GM21528 (cell line): ENCODE results near the gene CAMK2G.

Experiments
- ATAC-seq: cut with Tn5 transposase; IDR thresholded peaks from one replicate; pipeline ENCODE4 v1.9.1; 2021; ENCODE audit warnings: mild to moderate bottlenecking, moderate library complexity; ENCODE audit not compliant: unreplicated experiment, low FRiP score

CAMK2G gene

DNA sequence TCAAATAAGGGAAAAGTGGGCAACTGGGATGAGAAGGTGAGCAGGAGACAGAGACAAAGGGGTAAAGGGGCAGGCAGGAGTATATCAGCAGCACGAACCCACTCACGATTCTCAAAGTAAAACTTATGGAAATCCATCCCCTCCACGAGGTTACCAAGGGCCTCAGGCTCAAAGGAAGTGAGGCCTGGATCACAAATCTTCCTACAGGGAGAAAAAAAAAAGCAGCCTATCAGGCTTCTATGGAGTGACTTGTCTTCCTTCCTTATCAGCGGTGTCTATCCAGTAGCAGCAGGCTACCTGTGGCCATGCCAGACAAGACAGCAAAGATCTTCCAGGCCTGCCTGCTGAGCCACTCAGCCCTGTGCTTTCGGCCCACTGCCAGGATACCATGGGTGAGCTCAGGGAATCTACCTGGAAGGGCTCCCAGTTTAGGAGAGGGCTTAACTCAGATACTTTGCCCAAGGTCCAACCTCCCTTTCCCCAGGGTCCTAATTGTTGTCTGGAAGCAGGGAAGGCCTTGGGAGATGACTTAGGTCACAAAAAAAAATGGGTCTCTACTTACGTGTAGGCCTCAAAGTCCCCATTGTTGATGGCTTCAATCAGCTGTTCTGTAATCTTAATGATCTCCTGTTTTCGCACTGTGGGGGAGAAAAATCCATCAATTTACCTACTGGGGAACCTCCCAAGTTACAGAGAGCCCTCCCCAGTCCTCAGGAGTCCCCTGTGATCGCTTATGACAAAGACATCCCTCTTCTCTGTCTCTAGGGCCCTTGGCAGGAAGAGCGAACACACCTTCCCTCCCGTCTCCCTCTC is 57.2 kb downstream of the CAMK2G start:
- ATAC-seq: no peak

GRCh38 chr10:73815719-73816030 is 58.7 kb downstream of the CAMK2G start:
- no peak for ATAC-seq

GRCh38 chr10:73814896-73815718 is 59.2 kb downstream of the CAMK2G start:
- ATAC-seq: no peak

DNA sequence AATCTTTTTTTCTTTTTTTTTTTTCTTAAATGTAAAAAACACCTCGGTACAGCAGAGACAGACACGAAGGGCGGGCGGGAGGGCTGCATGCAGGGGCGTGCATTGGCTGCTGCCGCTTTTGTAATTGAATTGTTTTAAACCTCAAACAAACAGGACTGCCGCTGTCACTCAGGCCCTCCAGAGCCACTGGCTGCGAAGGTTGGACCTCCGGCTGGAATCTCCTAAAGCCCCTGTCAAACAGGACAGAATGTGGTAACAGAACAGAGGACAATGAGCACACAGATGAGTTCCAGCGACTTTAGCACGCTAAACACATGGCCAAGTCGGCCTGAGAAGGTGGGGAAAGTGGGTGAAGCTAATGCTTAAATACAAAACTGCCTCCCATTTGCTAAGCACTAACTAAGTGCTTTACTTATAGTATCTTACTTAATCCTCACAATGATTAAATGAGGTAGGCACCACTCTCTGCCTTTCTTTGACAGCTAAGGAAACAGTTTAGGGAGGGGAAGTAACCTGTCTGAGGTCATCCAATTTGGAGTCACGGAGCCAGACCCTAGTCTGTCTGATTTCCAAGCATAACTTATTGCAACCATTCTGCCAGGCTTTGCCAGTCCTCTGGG is 60.0 kb downstream of the CAMK2G start:
- ATAC-seq: no peak

- ATAC-seq: no peak
Measured at GRCh38 chr10:73813333-73813732, 61.0 kb downstream of the CAMK2G start.

DNA sequence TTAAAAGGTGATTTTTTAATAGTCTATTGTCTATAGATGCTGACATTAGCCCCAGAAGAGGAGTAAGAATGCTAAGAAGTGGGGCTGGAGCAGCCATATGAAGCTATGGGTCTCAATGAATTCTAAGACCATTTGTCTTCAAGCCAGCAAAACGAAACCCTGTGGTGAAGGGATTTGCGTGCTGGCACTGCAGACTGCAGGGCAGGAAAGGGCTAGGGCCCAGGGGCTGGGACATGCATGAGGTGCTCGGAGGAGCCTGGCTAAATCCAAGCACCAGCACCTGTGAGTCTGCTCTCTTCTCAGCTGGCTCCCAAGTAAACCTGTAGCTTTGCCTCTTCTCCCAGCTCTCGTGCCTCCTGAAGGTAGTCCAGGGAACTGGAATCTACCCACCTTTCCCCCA is 61.7 kb downstream of the CAMK2G start:
- no peak for ATAC-seq

DNA sequence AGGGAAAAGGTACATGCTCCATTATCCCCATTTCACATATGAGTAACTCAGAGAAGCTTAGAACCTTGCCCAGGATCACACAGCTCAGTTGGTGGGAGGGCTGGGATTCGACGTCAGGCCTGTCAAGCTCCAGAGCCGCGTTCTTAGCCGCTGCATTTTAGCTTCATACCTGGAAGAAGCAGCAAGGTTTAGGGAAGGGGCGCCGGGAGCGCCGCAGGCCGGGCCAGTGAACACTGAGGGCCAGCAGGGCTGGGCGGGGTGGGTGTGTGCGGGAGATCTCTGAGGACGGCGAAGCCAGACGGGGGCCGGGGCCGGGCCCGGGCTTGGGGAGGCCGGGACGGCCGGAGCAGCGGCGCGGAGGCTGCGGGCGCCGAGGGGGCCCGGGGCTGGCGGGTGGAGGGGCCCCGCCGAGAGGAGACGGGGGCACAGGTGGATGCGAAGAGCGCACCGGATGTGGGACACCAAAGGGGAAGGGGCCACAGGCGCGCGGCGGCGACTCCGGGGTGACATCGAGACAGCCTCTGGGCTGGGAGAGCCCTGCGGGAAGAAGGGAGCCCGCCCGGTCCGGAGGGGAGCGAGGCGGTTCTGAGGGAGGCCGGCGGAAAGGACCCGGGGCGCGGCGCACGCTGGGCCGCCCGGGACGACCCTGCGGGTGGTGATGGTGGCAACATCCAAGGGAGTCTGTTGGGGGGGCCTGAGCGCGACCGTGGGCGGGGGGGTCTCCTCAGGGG is 63.5 kb downstream of the CAMK2G start:
- peak; percentile 41 for ATAC-seq

DNA sequence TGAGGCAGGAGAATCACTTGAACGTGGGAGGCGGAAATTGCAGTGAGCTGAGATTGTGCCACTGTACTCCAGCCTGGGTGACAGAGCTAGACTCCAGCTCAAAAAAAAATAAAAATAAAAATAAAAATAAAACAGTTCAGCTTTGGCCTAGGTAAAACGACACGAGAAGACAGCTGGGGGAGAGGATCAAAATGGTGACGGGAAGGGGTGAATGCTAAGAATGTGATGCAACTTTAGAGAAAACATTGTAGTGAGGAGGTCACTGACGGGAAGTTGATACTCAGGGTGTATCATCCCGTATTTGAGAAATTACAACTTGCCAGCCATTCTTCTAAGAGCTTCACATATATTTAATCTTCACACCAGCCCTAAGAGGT is 64.0 kb downstream of the CAMK2G start:
- ATAC-seq: no peak

DNA sequence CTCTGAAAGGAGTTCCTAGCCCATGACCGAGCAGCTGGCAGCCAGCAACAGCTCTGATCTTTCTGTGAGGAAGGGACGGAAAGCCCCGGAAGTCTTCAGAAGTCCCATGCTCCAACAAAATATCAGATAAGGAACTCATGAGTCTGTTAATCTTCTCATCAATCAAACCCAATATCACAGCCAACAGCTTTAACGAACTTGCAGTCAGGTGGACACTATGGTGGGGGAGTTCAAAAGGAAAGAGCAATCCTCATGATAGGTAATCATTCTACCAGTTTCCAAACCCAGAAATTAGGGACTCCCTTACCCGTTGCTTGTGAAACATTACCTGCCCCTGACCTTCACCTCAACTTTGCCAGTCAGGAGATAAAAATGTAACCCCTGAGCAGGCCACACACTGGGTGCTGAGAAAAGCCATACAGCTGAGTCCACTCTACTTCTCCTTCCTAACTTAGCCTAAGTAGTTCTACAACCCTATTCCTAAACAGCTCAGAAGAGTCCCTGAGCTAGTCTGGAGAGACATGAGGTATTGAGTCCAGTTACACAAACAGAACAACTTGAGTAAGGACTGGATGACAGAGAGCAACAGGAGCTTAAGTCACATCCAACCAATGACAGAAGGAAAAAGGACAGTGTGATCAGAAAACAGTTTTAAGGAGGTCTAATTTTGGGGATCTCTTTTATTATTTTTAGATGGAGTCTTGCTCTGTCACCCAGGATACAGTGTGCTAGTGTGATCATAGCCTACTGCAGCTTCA is 65.1 kb downstream of the CAMK2G start:
- no peak for ATAC-seq

DNA sequence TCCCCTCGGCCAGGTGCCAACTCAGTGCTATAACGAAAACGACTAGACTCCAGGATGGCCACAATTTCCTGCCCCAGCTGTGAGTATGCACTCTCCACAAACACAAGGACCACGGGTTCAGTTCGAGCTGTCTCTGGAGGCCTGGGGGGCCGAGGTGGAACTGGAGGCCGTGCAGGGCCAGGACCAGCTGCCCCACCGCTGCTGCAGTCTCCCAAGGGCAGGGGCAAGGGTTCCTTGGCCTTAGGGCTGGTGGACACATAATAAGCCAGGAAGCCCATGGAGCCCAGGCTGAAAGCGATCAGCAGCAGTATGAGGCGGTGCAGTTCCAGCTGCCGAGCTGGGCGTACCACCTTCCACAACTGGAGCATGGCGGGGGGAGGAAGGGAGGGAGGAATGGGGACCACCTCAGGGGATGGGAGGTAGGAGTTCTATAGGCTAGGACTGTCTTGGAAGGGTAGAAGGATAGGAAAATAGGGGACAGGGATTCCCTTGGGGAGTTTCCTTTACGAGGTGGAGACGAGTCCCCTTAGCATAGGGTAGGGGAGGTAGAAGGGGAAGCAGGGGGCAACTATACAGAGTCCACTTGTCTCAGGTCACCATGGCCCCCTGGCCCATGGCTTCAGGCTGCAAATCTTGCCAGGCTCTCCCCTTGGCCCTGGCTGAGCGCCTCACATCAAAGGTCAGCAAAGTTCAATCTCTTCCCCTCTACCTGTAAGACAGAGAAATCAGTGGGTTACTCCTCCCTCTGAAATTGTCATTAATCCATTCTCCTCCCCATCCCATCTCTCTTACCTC is 66.1 kb downstream of the CAMK2G start:
- ATAC-seq: no peak

DNA sequence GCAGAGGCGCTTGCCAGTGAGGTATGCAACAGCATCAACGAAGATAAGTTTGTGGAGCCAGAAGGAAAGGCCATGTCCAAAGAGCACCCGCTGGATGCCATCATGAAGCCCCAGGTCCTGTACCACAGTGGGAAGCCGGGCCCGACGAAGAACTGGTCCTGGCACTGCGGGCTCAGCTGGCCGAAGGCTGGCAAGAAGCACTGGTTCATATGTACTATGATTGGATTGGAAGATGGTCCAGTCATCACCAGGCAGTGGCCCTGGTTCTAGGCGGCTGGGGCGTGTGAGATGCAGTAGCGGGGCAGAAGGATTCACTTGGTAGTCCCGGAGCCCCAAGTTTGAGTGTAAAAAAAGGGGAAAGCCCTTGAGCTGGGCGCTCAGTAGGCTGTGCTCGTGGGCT is 66.9 kb downstream of the CAMK2G start:
- no peak for ATAC-seq

- ATAC-seq: no peak
Measured at GRCh38 chr10:73806176-73806950, 68.0 kb downstream of the CAMK2G start.

DNA sequence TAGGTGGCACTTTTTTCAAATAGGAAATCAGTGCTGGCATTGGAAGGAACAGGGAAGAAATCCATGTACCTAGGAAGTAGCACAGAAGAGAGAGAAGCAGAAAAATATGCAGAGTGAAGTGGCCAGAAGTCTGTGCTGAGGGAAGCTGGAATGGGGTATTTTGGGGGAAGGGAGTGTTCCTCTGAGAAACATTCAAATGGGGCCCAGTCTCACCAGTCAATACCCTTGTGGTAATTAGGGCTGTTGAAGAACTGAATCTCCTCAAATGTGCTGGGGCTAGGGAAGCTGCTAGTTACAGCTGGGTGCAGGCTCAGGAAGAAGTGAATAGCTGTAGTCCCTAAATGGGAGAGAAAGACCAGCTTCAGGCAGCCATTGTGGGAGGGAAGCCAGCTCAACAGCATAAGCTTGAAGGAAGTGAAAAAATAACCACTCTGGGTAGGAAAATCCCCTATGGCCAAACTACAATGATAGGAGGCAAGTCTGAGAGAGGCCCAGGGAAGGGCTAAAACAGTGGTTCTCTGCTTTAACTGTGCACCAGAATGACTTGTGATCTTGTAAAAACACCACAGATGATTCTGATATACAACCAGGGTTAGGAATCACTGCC is 70.6 kb downstream of the CAMK2G start:
- ATAC-seq: no peak

GRCh38 chr10:73802276-73802991 is 71.9 kb downstream of the CAMK2G start:
- ATAC-seq: no peak

- ATAC-seq: no peak
Measured at GRCh38 chr10:73801253-73801590, 73.1 kb downstream of the CAMK2G start.

DNA sequence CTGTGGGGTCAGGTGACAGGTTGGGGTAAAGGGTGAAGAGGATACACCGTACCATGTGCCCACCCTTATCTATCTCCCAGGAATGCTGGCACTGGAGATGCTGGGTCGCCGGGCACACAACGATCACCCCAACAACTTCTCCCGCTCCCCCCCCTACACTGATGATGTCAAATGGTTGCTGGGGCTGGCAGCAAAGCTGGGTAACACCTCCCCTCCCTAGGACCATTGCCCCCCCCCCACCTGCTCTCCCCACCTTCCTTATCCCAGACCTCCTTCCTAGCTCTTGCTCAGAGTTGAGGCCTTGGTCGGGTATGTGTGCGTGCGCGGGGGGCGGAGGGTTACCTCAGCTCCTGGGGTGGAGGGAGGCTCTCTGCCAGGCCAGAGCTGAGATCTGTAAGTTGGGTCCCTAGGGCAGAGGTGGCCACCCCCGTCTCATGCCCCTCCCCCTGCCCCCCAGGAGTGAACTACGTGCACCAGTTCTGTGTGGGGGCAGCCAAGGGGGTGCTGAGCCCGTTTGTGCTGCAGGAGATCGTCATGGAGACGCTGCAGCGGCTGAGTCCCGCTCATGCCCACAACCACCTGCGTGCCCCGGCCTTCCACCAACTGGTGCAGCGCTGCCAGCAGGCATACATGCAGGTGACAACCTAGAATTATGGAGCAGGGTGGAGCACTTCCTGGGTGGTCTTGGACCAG is 73.6 kb downstream of the CAMK2G start:
- ATAC-seq: no peak

GRCh38 chr10:73799899-73800559 is 74.3 kb downstream of the CAMK2G start:
- no peak for ATAC-seq
